Mesothelial cell of epicardium (in vitro differentiated cells): ENCODE data around the gene CDH13. TPM values are rescaled to one million over a fixed set of nuclear protein-coding genes. Genes with fewer than 3 reads are reported as not detected.

Experiments
- DNase-seq, 2 experiments: peaks; one replicate each; pipeline ENCODE4 v3.0.0; 2021; ENCODE audit warnings: low spot score in 2 of 2; ENCODE audit not compliant: unreplicated experiment in 2 of 2
- H3K27ac Mint-ChIP-seq: 2 replicates; pipeline ENCODE4 v1.8.0; 2021; ENCODE audit warnings: mixed read lengths
- H3K27me3 Mint-ChIP-seq: 2 replicates; pipeline ENCODE4 v1.8.0; 2021; ENCODE audit warnings: low read depth, mixed read lengths
- H3K36me3 Mint-ChIP-seq: 2 replicates; pipeline ENCODE4 v1.8.0; 2021; ENCODE audit warnings: mixed read lengths
- H3K4me1 Mint-ChIP-seq: 2 replicates; pipeline ENCODE4 v1.8.0; 2021; ENCODE audit warnings: mixed read lengths
- H3K4me3 Mint-ChIP-seq: 2 replicates; pipeline ENCODE4 v1.8.0; 2021; ENCODE audit warnings: mild to moderate bottlenecking, moderate library complexity, mixed read lengths
- H3K9me3 Mint-ChIP-seq: 2 replicates; pipeline ENCODE4 v1.8.0; 2021; ENCODE audit warnings: mixed read lengths
- CTCF ChIP-seq: fragments of 200-600 bp; sonication (generic); IDR thresholded peaks from one replicate; pipeline ENCODE4 v1.5.0; 2021; ENCODE audit warnings: antibody characterized with exemption; ENCODE audit not compliant: unreplicated experiment
- total RNA-seq: library from RNA; stranded (reverse); gene quantifications from 3 replicates; pipeline ENCODE4 v1.2.1, GENCODE V29; 2021

Gene CDH13
- total RNA-seq, 1 donor from 2014 or later = 0.80 TPM

- H3K36me3 Mint-ChIP-seq = no peaks in the 10 kb centered on the region
- no peak for TF ChIP-seq CTCF
- peaks cover 19% of the 10 kb centered on the region for H3K27me3 Mint-ChIP-seq
- H3K27ac Mint-ChIP-seq = no peak overlapping the region
- H3K4me1 Mint-ChIP-seq = no peaks in the 10 kb centered on the region
- DNase-seq = no peak
- no peaks in the 10 kb centered on the region for H3K9me3 Mint-ChIP-seq
- H3K4me3 Mint-ChIP-seq = no peak overlapping the region
Observed at GRCh38 chr16:83374979-83375378, 748.2 kb downstream of the CDH13 start.

GRCh38 chr16:83389751-83390150 is 763.0 kb downstream of the CDH13 start:
- H3K27me3 Mint-ChIP-seq = no peaks in the 10 kb centered on the region
- no peaks in the 10 kb centered on the region for H3K4me1 Mint-ChIP-seq
- H3K36me3 Mint-ChIP-seq = no peaks in the 10 kb centered on the region
- H3K9me3 Mint-ChIP-seq = peaks cover 5% of the 10 kb centered on the region
- H3K4me3 Mint-ChIP-seq = no peak overlapping the region
- no peak for TF ChIP-seq CTCF
- H3K27ac Mint-ChIP-seq = no peak overlapping the region
- no peak for DNase-seq

GRCh38 chr16:83390759-83391158 is 764.0 kb downstream of the CDH13 start:
- DNase-seq = no peak
- Mint-ChIP-seq H3K9me3 (peaks cover 10% of the 10 kb centered on the region), H3K36me3 (no peaks in the 10 kb centered on the region), H3K27me3 (no peaks in the 10 kb centered on the region), H3K4me3 (no peak overlapping the region), H3K27ac (no peak overlapping the region), H3K4me1 (no peaks in the 10 kb centered on the region)
- no peak for TF ChIP-seq CTCF

GRCh38 chr16:83392743-83393142 is 766.0 kb downstream of the CDH13 start:
- Mint-ChIP-seq H3K27ac (no peak overlapping the region), H3K9me3 (peaks cover 14% of the 10 kb centered on the region), H3K4me1 (no peaks in the 10 kb centered on the region), H3K27me3 (peaks cover 8% of the 10 kb centered on the region), H3K4me3 (no peak overlapping the region), H3K36me3 (no peaks in the 10 kb centered on the region)
- no peak for DNase-seq
- no peak for TF ChIP-seq CTCF

- peaks cover 14% of the 10 kb centered on the region for H3K9me3 Mint-ChIP-seq
- no peaks in the 10 kb centered on the region for H3K4me1 Mint-ChIP-seq
- DNase-seq = no peak
- no peak for TF ChIP-seq CTCF
- peaks cover 9% of the 10 kb centered on the region for H3K27me3 Mint-ChIP-seq
- no peak overlapping the region for H3K27ac Mint-ChIP-seq
- H3K36me3 Mint-ChIP-seq = no peaks in the 10 kb centered on the region
- no peak overlapping the region for H3K4me3 Mint-ChIP-seq
Observed at GRCh38 chr16:83393196-83393981, 766.6 kb downstream of the CDH13 start.
